BJ (cell line): ENCODE results near the gene NR3C1. TPM values are rescaled to one million over a fixed set of nuclear protein-coding genes. Genes with fewer than 3 reads are reported as not detected.

Source experiments
- CTCF ChIA-PET: fragments of 350-600 bp; formaldehyde crosslinking; extraction: SDS; loops from one replicate; lab custom pipeline; 2021; ENCODE audit warnings: antibody characterized with exemption, inconsistent platforms; lab: Yijun Ruan, JAX
- POLR2A ChIA-PET: fragments of 300-600 bp; sonication (Branson Sonifier 250); formaldehyde crosslinking; extraction: SDS; loops from one replicate; lab custom pipeline; 2021; ENCODE audit warnings: antibody characterized with exemption; lab: Charles Lee
- DNase-seq: peaks from one replicate; pipeline ENCODE4 v3.0.0-alpha.2; 2011; ENCODE audit warnings: low read depth
- H3K27me3 ChIP-seq: 2 replicates; pipeline ENCODE4 v1.6.0; 2011; ENCODE audit warnings: low read length; ENCODE audit not compliant: control insufficient read depth, insufficient read depth
- H3K36me3 ChIP-seq: 2 replicates; pipeline ENCODE4 v1.5.1; 2011; ENCODE audit warnings: low read length; ENCODE audit not compliant: control insufficient read depth, insufficient read depth
- H3K4me3 ChIP-seq: 2 replicates; pipeline ENCODE4 v1.5.1; 2011; ENCODE audit warnings: low read depth, mild to moderate bottlenecking, control low read depth, low read length
- polyA plus RNA-seq: library from polyadenylated mRNA; depleted of rRNA; stranded (reverse); fragments of >200 nt; gene quantifications from 2 replicates; pipeline ENCODE4 v1.2.3, GENCODE V29; 2011
- TF ChIP-seq, protein P1 (sequence below): IDR thresholded peaks from 2 replicates; pipeline ENCODE4 v1.5.1; 2011; ENCODE audit warnings: low read depth, mild to moderate bottlenecking, control low read depth, inconsistent platforms, low read length, moderate library complexity; ENCODE audit not compliant: insufficient read depth

The NR3C1 gene
- polyA plus RNA-seq, 1 experiment, result 22.4 TPM

DNA sequence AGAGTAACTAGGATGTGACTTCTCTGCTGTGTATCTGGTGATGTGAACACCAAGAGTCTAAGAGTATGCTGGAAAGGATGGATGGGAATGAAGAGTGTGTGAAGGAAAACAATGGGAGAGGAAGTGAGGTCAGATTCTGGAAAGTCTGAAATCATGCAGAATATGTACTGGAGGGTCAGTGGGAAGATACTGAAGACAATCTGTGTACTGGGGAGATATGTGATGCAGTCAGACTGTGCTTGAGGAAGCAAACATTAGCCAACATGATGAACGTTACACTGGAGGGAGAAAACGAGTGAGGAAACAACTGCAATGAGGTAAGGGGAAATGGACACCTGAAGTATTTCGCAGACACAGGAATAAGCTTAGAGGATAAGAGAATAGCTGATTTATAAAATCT lies 105.7 kb downstream of the NR3C1 start:
- CTCF ChIA-PET, result interaction anchor here (0.6 kb wide), 1 partner anchor 66 kb away, joined by 6 read pairs; no protein-coding TSS in a partner anchor
- no peak overlapping the region for H3K4me3 ChIP-seq
- POLR2A ChIA-PET, result no interaction called here
- no peak for DNase-seq
- TF ChIP-seq, protein P1, sequence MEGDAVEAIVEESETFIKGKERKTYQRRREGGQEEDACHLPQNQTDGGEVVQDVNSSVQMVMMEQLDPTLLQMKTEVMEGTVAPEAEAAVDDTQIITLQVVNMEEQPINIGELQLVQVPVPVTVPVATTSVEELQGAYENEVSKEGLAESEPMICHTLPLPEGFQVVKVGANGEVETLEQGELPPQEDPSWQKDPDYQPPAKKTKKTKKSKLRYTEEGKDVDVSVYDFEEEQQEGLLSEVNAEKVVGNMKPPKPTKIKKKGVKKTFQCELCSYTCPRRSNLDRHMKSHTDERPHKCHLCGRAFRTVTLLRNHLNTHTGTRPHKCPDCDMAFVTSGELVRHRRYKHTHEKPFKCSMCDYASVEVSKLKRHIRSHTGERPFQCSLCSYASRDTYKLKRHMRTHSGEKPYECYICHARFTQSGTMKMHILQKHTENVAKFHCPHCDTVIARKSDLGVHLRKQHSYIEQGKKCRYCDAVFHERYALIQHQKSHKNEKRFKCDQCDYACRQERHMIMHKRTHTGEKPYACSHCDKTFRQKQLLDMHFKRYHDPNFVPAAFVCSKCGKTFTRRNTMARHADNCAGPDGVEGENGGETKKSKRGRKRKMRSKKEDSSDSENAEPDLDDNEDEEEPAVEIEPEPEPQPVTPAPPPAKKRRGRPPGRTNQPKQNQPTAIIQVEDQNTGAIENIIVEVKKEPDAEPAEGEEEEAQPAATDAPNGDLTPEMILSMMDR, result no peak
- no peaks in the 10 kb centered on the region for H3K27me3 ChIP-seq
- H3K36me3 ChIP-seq, result peaks cover 3% of the 10 kb centered on the region; the same call in 1 of the 2 replicates

DNA sequence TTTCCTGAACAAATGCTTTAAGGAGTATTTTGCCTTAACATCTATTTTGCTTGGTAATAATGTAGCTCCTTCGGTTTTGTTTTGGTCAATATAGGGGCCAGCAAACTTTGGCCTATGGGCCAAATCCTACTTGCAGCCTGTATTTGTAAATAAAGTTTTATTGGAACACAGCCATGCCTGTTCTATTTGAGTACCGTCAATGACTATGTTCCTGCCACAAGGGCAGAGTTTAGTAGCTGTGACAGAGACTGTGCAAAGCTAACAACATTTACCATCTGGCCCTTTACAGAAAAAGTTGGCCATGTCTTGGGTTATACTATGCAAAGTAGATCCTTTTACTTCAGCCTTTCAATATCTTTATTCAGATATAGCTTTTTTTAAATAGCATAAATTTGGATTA lies 113.4 kb downstream of the NR3C1 start:
- no peaks in the 10 kb centered on the region for H3K27me3 ChIP-seq
- no peak overlapping the region for H3K4me3 ChIP-seq
- TF ChIP-seq, protein P1, result no peak
- no peak for DNase-seq
- H3K36me3 ChIP-seq, result no peaks in the 10 kb centered on the region
- POLR2A ChIA-PET, result interaction anchor here (0.6 kb wide), 1 partner anchor 108 kb away, joined by 26 read pairs; no protein-coding TSS in a partner anchor
- CTCF ChIA-PET, result interaction anchor here (1.3 kb wide), 2 partner anchors 9 to 287 kb away, joined by 3 to 6 read pairs; no protein-coding TSS in a partner anchor

DNA sequence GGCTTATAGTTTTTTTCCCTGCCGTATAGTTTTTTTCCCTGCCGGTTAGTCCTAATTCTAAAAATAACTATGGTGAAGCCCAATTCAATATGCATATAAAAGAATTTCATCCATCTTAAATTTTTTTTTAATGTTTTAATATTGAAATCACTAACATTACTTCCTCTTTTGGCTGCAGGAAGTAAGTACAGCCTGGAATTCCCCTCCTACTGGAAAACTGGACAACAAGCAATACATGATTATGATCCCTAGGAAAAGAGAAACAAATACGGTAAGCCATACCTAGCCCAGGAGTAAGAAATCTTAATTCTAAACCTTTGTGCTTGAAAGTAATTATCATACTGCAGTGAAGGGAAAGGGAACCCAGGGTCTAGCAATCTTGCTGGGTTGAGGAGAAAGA lies 119.0 kb downstream of the NR3C1 start:
- no peaks in the 10 kb centered on the region for H3K27me3 ChIP-seq
- CTCF ChIA-PET, result no interaction called here
- TF ChIP-seq, protein P1, result no peak
- H3K4me3 ChIP-seq, result no peak overlapping the region
- POLR2A ChIA-PET, result no interaction called here
- peaks cover 1% of the 10 kb centered on the region; the same call in 1 of the 2 replicates for H3K36me3 ChIP-seq
- no peak for DNase-seq

DNA sequence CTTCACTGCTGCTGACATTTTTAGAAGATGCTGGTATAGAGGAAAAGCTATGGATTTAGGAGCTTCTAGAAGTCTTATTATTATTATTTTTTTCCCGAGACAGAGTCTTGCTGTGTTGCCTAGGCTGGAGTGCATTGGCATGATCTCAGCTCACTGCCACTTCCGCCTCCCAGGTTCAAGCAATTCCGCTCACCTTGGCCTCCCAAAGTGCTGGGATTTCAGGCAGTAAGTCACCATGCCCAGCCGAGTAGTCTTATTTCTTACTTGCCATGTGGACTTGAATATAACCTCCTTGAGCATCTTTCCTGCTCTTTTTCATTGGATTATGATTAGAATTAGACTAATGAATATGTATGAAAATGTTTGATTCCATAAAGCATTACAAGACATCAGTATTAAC lies 119.5 kb downstream of the NR3C1 start:
- TF ChIP-seq, protein P1, result no peak
- CTCF ChIA-PET, result no interaction called here
- Histone ChIP-seq H3K4me3 (no peak overlapping the region), H3K27me3 (no peaks in the 10 kb centered on the region), H3K36me3 (peaks cover 1% of the 10 kb centered on the region; the same call in 1 of the 2 replicates)
- POLR2A ChIA-PET, result no interaction called here
- DNase-seq, result no peak

DNA sequence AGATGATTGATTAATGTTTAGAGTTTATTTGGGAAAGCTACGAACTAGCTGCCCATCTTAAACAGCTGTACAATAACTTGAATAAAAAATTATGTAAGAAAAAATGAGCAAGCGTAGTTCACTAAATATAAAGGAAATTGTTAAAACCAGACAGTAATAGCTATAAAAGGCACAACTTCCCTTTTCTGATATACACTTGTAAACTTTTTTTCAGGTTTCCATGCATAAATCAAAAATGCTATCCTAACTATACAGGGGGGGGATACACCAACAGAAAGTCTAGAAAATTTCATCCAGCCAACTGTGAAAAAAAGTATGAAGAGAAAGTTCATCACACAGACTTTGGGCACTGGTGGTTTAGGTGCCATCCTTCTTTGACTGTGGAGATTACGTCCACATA lies 122.3 kb downstream of the NR3C1 start:
- no peaks in the 10 kb centered on the region for H3K27me3 ChIP-seq
- DNase-seq, result no peak
- peaks cover 1% of the 10 kb centered on the region; the same call in 1 of the 2 replicates for H3K36me3 ChIP-seq
- no peak overlapping the region for H3K4me3 ChIP-seq
- TF ChIP-seq, protein P1, result no peak
- CTCF ChIA-PET, result interaction anchor here (2.0 kb wide), 1 partner anchor 10 kb away, joined by 6 read pairs; no protein-coding TSS in a partner anchor
- POLR2A ChIA-PET, result no interaction called here
